Retinal pigment epithelial cell (primary cell): ENCODE results near the gene SEMA3D.

Source experiments
- DNase-seq: peaks from one replicate; pipeline ENCODE4 v3.0.0-alpha.2; 2010; ENCODE audit warnings: low read depth
- H3K4me3 ChIP-seq: 2 replicates; pipeline ENCODE4 v1.5.1; 2011; ENCODE audit warnings: mild to moderate bottlenecking, low read length, control low read depth, moderate library complexity
- TF ChIP-seq, protein P1 (sequence below): conservative IDR thresholded peaks from 2 replicates; pipeline ENCODE4 v1.5.1; 2011; ENCODE audit warnings: low read depth, low read length, control low read depth, inconsistent platforms

The SEMA3D gene

DNA sequence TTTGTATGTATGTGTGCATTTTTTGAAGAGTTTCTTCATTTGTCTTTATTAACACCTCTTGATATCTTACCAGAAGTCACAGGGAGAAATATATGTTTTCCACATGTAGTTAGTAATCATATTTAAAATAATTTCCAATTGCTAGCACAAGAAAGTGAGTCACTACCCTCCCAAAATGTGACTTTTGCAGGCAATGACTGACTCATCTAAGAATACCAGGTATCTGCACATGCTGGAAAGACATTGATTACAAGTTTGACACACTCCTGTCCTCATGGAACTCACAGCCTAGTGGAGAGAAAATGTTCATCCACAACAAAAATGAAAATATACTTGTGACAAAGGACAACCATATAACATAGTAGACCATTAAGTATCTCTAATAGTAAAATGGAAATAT lies 82.9 kb downstream of the SEMA3D start:
- TF ChIP-seq, protein P1, sequence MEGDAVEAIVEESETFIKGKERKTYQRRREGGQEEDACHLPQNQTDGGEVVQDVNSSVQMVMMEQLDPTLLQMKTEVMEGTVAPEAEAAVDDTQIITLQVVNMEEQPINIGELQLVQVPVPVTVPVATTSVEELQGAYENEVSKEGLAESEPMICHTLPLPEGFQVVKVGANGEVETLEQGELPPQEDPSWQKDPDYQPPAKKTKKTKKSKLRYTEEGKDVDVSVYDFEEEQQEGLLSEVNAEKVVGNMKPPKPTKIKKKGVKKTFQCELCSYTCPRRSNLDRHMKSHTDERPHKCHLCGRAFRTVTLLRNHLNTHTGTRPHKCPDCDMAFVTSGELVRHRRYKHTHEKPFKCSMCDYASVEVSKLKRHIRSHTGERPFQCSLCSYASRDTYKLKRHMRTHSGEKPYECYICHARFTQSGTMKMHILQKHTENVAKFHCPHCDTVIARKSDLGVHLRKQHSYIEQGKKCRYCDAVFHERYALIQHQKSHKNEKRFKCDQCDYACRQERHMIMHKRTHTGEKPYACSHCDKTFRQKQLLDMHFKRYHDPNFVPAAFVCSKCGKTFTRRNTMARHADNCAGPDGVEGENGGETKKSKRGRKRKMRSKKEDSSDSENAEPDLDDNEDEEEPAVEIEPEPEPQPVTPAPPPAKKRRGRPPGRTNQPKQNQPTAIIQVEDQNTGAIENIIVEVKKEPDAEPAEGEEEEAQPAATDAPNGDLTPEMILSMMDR = no peak
- H3K4me3 ChIP-seq = no peak overlapping the region
- no peak for DNase-seq

DNA sequence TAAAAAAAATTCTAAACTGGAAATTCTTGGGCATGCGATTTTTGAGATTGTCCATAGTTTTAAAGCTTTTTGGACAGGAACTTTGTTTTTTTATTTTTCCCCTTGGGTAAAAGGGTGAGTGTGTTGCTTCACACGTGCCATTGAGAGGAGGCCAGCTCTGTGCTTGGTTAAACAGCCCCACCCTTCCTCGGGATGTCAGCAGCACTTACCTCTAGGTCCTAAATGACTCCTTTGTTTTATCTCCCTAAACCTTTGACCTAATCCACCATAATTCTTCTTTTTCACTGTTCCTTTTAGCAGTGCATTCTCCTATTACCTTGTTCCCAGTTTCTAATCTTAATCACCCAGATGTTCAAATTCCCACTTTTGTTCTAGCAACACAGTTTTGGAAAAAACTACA lies 83.5 kb downstream of the SEMA3D start:
- no peak for DNase-seq
- TF ChIP-seq, protein P1 = no peak
- no peak overlapping the region for H3K4me3 ChIP-seq

DNA sequence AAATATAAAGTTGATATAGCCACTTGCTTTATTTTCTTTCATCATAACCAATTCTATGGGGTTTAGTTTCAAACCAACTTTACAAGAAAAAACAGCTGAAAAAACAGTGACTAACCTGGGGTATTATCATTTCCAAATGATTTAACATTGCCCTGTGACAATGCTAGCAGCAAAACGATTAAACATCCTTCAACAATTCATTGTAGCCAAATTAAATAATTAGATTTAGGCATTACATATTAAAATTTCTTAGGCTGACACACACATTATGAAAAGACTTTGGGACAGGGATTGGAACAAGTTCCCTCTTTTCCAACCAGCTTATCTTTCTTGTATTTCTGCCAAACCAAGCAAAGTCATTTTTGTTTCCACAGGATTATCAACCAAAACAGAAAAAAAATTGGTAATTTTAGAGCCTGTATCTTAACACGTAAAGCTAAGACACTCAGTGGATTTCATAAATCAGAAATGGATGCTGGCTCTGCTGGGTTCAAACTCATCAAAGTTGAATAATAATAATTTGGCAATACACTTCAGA lies 84.0 kb downstream of the SEMA3D start:
- no peak for DNase-seq
- TF ChIP-seq, protein P1 = no peak
- H3K4me3 ChIP-seq = no peak overlapping the region

DNA sequence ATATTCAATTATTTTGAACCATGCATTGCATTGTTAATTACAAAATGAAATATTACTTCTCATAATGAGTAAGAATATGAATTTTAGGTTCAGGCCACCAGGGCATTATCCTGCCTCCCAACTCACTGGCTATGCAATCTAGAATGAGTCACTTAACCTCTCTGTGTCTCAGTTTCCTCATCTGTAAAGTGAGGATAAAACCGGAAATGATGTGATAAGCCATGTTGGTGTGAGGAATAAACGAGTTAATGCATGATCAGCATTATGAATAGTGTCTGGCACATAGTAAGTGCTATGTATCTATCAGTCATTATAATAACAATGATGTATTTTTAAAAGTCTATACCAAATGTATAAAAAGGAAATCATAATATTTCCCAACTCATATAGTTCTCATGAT lies 85.5 kb downstream of the SEMA3D start:
- no peak for DNase-seq
- TF ChIP-seq, protein P1 = no peak

DNA sequence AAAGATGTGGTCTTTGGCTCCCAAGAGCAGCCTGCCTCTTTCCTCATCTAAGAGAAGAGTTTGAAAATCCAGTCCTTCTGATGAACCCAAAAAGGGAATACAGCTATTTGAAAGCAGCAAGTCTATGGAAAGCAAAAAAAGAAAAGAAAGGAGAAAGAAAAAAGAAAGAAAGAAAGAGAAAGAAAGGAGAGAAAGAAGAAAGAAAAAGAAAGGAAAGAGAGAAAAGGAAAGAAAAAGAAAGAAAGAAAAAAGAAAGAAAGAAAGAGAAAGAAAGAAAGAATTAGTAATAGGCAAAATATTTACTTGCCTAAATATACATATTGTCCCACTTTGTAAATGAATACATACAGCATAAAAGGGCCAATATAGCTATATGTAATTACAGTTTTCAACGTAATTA lies 89.0 kb downstream of the SEMA3D start:
- no peak overlapping the region for H3K4me3 ChIP-seq
- TF ChIP-seq, protein P1 = no peak
- DNase-seq = no peak

More for the DNA sequence above, 85.5 kb downstream of the SEMA3D start:
- H3K4me3 ChIP-seq = no peak overlapping the region

DNA sequence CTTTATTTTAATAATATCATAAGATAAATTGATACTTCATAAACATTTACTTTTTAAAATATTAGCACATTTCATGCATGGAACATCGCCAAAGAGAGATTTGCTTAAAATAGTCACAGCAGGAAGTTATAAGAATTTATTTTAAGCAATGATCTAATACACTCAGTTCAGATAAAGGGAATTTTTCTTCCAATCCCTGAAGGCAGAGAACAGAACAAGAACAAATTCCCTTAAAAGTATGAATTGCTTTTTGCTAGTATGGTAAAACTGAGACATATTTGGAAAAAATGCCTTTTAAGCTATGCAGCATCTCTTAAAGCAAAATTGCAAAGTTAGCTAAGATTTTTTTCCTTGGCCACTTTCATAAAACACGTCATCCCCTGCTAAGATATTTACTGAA lies 91.0 kb downstream of the SEMA3D start:
- TF ChIP-seq, protein P1 = no peak
- no peak overlapping the region for H3K4me3 ChIP-seq
- no peak for DNase-seq

DNA sequence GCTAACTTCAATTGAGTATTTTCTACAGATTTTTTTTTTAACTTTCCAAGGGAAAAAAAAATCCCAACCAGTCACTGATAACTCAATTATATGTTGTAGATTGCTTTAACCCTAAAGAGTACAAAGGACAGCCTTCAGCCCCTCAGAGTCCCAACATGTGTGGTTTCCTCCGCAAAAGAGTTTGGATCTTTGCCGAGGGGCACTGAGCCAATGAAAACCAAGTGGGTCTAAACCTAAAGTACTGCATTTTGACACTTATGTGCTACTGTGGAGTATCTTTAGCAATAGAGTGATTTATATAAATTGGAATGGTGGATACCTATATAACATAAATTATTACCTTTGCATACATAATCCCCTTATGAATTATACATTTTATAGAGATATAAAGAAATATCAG lies 91.5 kb downstream of the SEMA3D start:
- H3K4me3 ChIP-seq = no peak overlapping the region
- TF ChIP-seq, protein P1 = no peak
- no peak for DNase-seq
